ENCODE results near the gene MDP1. TPM values are rescaled to one million over a fixed set of nuclear protein-coding genes. Genes with fewer than 3 reads are reported as not detected.

Gene MDP1
- total RNA-seq, 1 donor from 2014 or later, result 22.6 TPM

DNA sequence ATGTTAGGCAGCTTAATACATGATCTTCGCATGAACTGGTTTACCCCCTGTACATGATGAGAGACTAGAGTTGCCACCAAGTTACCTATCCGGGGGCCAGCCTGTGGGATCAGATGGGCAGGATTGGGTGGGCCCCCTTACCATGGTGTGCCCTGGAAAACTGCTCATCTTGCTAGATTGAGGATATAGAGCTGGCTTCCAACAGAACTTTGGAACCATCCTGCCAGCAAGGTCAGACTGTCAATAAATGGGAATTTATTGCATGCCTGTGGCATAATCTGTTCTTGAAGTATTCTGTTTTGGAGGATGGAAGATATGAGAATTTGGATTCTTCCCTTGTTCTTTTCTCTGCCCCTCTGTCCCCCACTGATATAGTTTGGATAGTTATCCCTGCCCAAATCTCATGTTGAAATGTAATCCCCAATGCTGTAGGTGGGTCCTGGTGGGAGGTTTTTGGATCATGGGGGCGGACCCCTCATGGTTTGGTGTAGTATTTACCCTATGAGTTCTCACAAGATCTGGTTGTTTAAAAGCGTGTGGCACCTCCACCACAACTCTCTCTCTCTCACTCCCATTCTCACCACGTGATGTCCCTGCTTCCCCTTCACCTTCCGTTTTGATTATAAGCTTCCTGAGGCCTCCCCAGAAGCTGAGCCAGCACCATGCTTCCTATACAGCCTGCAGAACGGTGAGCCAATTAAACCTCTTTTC is 16.9 kb downstream of the MDP1 start:
- DNase-seq (ENCODE audit: extremely low spot score, unreplicated experiment), result no peak
- Mint-ChIP-seq H3K4me3 (peak overlapping the region; percentile 38), H3K9me3 (no peaks in the 10 kb centered on the region), H3K4me1 (ENCODE audit: unreplicated experiment) (peaks cover 29% of the 10 kb centered on the region), H3K27me3 (no peaks in the 10 kb centered on the region), H3K27ac (no peak overlapping the region), H3K36me3 (peaks cover 43% of the 10 kb centered on the region)
- TF ChIP-seq CTCF (conservative IDR thresholded peaks at IDR 0.05), result no peak

GRCh38 chr14:24197056-24197450 is 18.8 kb downstream of the MDP1 start:
- no peak for DNase-seq (ENCODE audit: extremely low spot score, unreplicated experiment)
- Mint-ChIP-seq H3K4me1 (ENCODE audit: unreplicated experiment) (peaks cover 30% of the 10 kb centered on the region), H3K4me3 (peak overlapping the region; percentile 83), H3K27me3 (no peaks in the 10 kb centered on the region), H3K27ac (no peak overlapping the region), H3K36me3 (peaks cover 40% of the 10 kb centered on the region), H3K9me3 (no peaks in the 10 kb centered on the region)
- no peak for TF ChIP-seq CTCF (conservative IDR thresholded peaks at IDR 0.05)

DNA sequence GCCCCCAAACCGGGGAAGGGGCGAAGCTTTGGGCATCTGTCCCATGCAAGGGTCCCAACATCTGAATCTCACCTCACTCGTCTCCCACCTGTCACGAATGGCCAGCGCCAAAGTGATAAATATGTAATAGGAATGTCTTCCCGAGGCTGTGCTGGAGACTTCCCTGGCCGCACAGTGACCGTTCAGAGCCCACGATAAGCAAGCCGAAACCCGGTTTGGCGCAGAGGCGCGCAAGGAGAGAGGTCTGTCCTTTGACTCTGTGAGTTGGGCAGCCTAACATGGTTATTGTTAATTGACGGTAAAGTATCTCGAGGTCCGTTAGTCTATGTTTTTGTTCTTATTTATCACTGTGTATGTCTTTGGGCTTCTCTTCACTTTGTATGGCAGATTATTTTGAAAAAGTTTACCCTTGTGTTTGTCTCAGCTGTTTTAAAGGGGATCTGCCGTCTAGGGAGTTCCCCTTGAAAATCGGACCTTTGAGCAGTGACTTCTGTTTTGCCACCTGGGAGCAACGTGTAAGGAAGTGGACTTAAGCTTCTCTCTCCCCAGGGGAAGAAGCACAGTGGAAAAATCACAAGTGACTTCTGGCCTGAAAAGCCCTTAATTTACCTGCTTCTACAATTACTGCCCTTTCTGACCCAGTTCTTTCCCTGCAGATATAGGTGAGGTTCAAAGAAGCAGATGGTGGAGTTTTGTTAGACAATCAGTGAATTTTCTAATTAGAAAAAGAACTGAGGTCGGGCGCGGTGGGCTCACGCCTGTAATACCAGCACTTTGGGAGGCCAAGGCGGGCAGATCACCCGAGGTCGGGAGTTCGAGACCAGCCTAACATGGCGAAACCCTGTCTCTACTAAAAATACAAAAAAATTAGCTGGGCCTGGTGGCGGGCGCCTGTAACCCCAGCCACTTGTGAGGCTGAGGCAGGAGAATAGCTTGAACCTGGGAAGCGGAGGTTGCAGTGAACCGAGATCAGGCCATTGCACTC is 19.5 kb downstream of the MDP1 start:
- peak overlapping the region; percentile 98 for H3K4me3 Mint-ChIP-seq
- peaks cover 34% of the 10 kb centered on the region for H3K4me1 Mint-ChIP-seq (ENCODE audit: unreplicated experiment)
- no peaks in the 10 kb centered on the region for H3K9me3 Mint-ChIP-seq
- peaks cover 34% of the 10 kb centered on the region for H3K36me3 Mint-ChIP-seq
- H3K27me3 Mint-ChIP-seq, result no peaks in the 10 kb centered on the region
- peak overlapping the region; percentile 96 for H3K27ac Mint-ChIP-seq
- TF ChIP-seq CTCF (conservative IDR thresholded peaks at IDR 0.05), result no peak
- no peak for DNase-seq (ENCODE audit: extremely low spot score, unreplicated experiment)

DNA sequence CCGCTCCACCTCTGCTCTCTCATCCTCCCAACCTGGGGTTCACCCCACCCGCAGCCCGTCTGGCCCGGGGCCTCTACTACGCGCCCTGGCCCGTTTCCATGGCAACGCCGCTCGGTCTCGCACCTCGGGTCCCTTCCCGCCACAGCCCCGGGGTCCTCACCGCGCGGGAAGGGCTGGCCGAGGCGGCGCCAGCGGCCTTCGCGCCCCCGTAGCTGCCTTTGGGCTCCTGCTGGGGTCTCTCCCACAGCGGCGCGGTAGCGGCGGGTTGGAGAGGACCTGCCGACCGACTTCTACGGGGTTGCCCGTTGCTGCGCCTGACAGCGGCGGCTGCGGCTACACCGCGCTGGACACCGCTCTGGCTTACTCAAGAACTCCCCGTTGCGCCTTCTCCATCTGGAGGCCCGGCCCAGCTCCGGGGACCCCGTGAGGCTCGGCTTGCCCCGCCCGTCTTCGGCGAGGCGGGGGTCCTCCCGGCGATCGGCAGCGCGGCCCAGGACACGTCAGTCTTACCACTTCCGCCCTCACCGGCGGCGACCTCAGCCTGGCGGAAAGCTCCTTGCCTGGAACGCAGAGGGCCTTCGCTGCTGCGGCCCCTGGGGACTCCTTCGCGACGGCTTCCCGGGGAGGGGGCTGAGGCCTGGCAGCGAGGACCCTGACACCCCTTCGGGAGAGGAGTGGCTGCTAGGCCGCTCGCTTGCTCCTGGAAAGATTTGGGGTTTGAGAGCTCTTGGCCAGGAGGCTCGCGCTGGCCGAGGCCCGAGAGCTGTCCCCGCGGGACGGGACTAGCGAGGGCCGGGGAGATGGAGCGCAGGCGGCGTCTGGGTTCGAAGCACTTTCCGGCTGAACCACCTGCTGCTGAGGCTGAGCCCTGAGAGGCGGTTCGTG is 20.4 kb downstream of the MDP1 start, which contains the start of gene TM9SF1:
TSS of gene TM9SF1 (minus strand) at position 256 of the 885 bp plus-strand sequence. CDS start 422 bp downstream, outside the sequence.
- peak; percentile 87 for DNase-seq (ENCODE audit: extremely low spot score, unreplicated experiment)
- Mint-ChIP-seq H3K27ac (peak within 1 kb of the TSS; percentile 96), H3K9me3 (no peaks in the 10 kb centered on the region), H3K4me3 (peak within 1 kb of the TSS; percentile 98), H3K4me1 (ENCODE audit: unreplicated experiment) (peaks cover 34% of the 10 kb centered on the region), H3K36me3 (peaks cover 32% of the 10 kb centered on the region), H3K27me3 (no peaks in the 10 kb centered on the region)
- TF ChIP-seq CTCF (conservative IDR thresholded peaks at IDR 0.05), result no peak

- H3K27ac Mint-ChIP-seq, result peak overlapping the region; percentile 88
- no peak for TF ChIP-seq CTCF (conservative IDR thresholded peaks at IDR 0.05)
- no peak for DNase-seq (ENCODE audit: extremely low spot score, unreplicated experiment)
- H3K27me3 Mint-ChIP-seq, result no peaks in the 10 kb centered on the region
- H3K9me3 Mint-ChIP-seq, result no peaks in the 10 kb centered on the region
- H3K4me3 Mint-ChIP-seq, result peak overlapping the region; percentile 98
- peaks cover 35% of the 10 kb centered on the region for H3K36me3 Mint-ChIP-seq
- H3K4me1 Mint-ChIP-seq (ENCODE audit: unreplicated experiment), result peaks cover 34% of the 10 kb centered on the region
Observed at GRCh38 chr14:24194873-24195185, 21.0 kb downstream of the MDP1 start.

All from type B pancreatic cell (in vitro differentiated cells).